SK-N-SH treated with all-trans-retinoic acid at 6 μM for 48 hours (cell line): ENCODE results near the gene CNTN1.

Experiments used
- ESRRG ChIP-seq: fragments of 250-450 bp; sonication (Bioruptor Pico); IDR thresholded peaks from 2 replicates; pipeline ENCODE4 v1.6.1; 2021; ENCODE audit warnings: mild to moderate bottlenecking
- GLIS3 ChIP-seq: fragments of 250-450 bp; sonication (Bioruptor Pico); IDR thresholded peaks from 2 replicates; pipeline ENCODE4 v1.5.0; 2020; ENCODE audit warnings: mild to moderate bottlenecking, moderate library complexity
- PPARA ChIP-seq: fragments of 250-450 bp; sonication (Bioruptor Pico); IDR thresholded peaks from 2 replicates; pipeline ENCODE4 v1.5.0; 2020; ENCODE audit warnings: mild to moderate bottlenecking, borderline replicate concordance
- RARB ChIP-seq: fragments of 250-450 bp; sonication (Bioruptor Pico); IDR thresholded peaks from 2 replicates; pipeline ENCODE4 v1.8.0; 2021; ENCODE audit warnings: mild to moderate bottlenecking, moderate library complexity
- SNAI2 ChIP-seq: fragments of 250-450 bp; sonication (Bioruptor Pico); IDR thresholded peaks from 2 replicates; pipeline ENCODE4 v1.5.0; 2020; ENCODE audit warnings: mild to moderate bottlenecking, moderate library complexity
- TCF4 ChIP-seq: fragments of 250-450 bp; sonication (Bioruptor Pico); IDR thresholded peaks from 2 replicates; pipeline ENCODE4 v1.8.0; 2021; ENCODE audit warnings: mild to moderate bottlenecking, moderate library complexity, borderline replicate concordance
- TOX ChIP-seq: fragments of 250-450 bp; sonication (Bioruptor Pico); IDR thresholded peaks from 2 replicates; pipeline ENCODE4 v1.8.0; 2021; ENCODE audit warnings: mild to moderate bottlenecking, moderate library complexity, borderline replicate concordance
- ZC3H10 ChIP-seq: fragments of 250-450 bp; sonication (Bioruptor Pico); IDR thresholded peaks from 2 replicates; pipeline ENCODE4 v1.5.1; 2021; ENCODE audit warnings: mild to moderate bottlenecking, moderate library complexity
- ZFP3 ChIP-seq: fragments of 250-450 bp; sonication (Bioruptor Pico); IDR thresholded peaks from 2 replicates; pipeline ENCODE4 v1.5.0; 2020; ENCODE audit warnings: mild to moderate bottlenecking, moderate library complexity
- ZFP30 ChIP-seq: fragments of 450-650 bp; formaldehyde crosslinking; IDR thresholded peaks from 2 replicates; pipeline ENCODE4 v1.5.0; 2022; ENCODE audit warnings: mild to moderate bottlenecking, moderate library complexity
- ZNF565 ChIP-seq: fragments of 450-650 bp; formaldehyde crosslinking; conservative IDR thresholded peaks from 2 replicates; pipeline ENCODE4 v1.5.0; 2020; ENCODE audit warnings: low read depth, mild to moderate bottlenecking, moderate library complexity
- ZNF70 ChIP-seq: fragments of 450-650 bp; formaldehyde crosslinking; IDR thresholded peaks from 2 replicates; pipeline ENCODE4 v1.5.0; 2020; ENCODE audit warnings: mild to moderate bottlenecking, moderate library complexity
- TF ChIP-seq, protein P1 (sequence below): fragments of 250-450 bp; sonication (Bioruptor Pico); IDR thresholded peaks from 2 replicates; pipeline ENCODE4 v1.8.0; 2020; ENCODE audit warnings: mild to moderate bottlenecking, moderate library complexity, borderline replicate concordance
- TF ChIP-seq, protein P2 (sequence below): fragments of 250-450 bp; sonication (Bioruptor Pico); IDR thresholded peaks from 2 replicates; pipeline ENCODE4 v1.5.1; 2020; ENCODE audit warnings: low read depth, mild to moderate bottlenecking, moderate library complexity

DNA sequence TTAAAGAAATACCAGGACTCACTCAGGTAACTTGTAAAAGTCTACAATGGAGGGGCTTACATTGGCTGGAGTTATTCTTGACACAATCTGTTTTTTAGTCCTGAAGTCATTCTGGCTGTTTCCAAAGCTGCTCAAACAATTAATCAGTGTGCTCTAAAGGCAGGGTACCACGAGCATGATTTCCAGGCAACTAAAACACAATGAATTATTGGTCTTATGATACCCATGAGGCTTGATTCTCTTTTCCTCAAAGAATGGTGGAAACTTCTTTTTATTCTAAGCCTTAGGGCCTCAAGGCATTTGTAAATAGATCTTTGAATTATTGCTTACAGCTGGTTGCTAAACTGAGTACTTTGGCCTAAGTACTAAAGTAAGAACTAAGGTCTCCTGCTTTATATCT is 296.1 kb downstream of the CNTN1 start:
- TF ChIP-seq TOX (CRISPR knock-in tag) (no peak), ESRRG (CRISPR knock-in tag) (no peak), RARB (CRISPR knock-in tag) (no peak), ZFP3 (CRISPR knock-in tag) (no peak), ZNF70 (CRISPR knock-in tag) (no peak), ZFP30 (no peak), SNAI2 (no peak), GLIS3 (CRISPR knock-in tag) (no peak), ZC3H10 (CRISPR knock-in tag) (no peak), PPARA (CRISPR knock-in tag) (no peak), ZNF565 (no peak), TCF4 (CRISPR knock-in tag) (no peak)
- TF ChIP-seq, protein P1, sequence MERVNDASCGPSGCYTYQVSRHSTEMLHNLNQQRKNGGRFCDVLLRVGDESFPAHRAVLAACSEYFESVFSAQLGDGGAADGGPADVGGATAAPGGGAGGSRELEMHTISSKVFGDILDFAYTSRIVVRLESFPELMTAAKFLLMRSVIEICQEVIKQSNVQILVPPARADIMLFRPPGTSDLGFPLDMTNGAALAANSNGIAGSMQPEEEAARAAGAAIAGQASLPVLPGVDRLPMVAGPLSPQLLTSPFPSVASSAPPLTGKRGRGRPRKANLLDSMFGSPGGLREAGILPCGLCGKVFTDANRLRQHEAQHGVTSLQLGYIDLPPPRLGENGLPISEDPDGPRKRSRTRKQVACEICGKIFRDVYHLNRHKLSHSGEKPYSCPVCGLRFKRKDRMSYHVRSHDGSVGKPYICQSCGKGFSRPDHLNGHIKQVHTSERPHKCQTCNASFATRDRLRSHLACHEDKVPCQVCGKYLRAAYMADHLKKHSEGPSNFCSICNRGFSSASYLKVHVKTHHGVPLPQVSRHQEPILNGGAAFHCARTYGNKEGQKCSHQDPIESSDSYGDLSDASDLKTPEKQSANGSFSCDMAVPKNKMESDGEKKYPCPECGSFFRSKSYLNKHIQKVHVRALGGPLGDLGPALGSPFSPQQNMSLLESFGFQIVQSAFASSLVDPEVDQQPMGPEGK: no peak
- TF ChIP-seq, protein P2, sequence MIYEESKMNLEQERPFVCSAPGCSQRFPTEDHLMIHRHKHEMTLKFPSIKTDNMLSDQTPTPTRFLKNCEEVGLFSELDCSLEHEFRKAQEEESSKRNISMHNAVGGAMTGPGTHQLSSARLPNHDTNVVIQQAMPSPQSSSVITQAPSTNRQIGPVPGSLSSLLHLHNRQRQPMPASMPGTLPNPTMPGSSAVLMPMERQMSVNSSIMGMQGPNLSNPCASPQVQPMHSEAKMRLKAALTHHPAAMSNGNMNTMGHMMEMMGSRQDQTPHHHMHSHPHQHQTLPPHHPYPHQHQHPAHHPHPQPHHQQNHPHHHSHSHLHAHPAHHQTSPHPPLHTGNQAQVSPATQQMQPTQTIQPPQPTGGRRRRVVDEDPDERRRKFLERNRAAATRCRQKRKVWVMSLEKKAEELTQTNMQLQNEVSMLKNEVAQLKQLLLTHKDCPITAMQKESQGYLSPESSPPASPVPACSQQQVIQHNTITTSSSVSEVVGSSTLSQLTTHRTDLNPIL (CRISPR knock-in tag): no peak
